ENCODE results near the gene TNFSF18. TPM values are rescaled to one million over a fixed set of nuclear protein-coding genes. Genes with fewer than 3 reads are reported as not detected.
A peak's percentile ranks its signal among the peaks of the same experiment; 100 is the strongest.

TNFSF18 gene
- total and polyA plus RNA-seq, 2 donors from 2014 or later, result not detected

DNA sequence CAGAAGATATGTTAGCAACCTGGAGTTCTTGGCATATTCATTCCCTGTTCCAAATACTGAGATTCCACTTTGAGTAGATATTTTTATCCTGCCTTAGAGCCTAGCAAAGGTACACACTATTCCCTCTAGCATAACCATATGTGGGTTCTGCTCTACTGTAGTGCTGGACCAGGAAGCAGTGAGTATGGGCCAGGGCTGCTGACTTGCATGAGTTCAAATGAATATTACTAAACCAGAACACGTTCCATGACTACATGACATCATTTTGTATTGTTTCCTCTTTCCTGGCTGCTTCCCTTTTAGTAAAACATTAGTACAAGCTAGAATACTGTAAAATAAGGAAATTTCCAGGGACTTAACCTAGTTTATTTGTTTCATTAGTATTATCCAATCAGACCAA, 41.1 kb downstream of the TNFSF18 start:
- H3K27ac ChIP-seq (ENCODE audit: low read depth in 2 of 2, low read length in 2 of 2), result no peak overlapping the region
- no peak overlapping the region for H3K9ac ChIP-seq (ENCODE audit: low read length in 3 of 3)
- intact Hi-C loops (cut with DNase I), result no loop called here
- H3K4me3 ChIP-seq (ENCODE audit: low read length in 3 of 3), result no peak overlapping the region
- no peaks in the 10 kb centered on the region for H3K36me3 ChIP-seq (ENCODE audit: control insufficient read depth in 2 of 3, insufficient read depth in 3 of 3, low read length in 3 of 3)
- H3K27me3 ChIP-seq (ENCODE audit: control insufficient read depth, insufficient read depth, low read length), result no peaks in the 10 kb centered on the region
- H3K4me1 ChIP-seq (ENCODE audit: control insufficient read depth in 2 of 3, insufficient read depth in 2 of 3, low read depth in 1 of 3, low read length in 3 of 3), result no peaks in the 10 kb centered on the region
- FAIRE-seq (no peak), DNase-seq (peak in 1 of 5 donors; percentile 4)
- TF ChIP-seq, protein P1, sequence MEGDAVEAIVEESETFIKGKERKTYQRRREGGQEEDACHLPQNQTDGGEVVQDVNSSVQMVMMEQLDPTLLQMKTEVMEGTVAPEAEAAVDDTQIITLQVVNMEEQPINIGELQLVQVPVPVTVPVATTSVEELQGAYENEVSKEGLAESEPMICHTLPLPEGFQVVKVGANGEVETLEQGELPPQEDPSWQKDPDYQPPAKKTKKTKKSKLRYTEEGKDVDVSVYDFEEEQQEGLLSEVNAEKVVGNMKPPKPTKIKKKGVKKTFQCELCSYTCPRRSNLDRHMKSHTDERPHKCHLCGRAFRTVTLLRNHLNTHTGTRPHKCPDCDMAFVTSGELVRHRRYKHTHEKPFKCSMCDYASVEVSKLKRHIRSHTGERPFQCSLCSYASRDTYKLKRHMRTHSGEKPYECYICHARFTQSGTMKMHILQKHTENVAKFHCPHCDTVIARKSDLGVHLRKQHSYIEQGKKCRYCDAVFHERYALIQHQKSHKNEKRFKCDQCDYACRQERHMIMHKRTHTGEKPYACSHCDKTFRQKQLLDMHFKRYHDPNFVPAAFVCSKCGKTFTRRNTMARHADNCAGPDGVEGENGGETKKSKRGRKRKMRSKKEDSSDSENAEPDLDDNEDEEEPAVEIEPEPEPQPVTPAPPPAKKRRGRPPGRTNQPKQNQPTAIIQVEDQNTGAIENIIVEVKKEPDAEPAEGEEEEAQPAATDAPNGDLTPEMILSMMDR (IDR thresholded peaks at IDR 0.05; ENCODE audit: borderline replicate concordance, extremely low read depth, insufficient read depth), result no peak
- no peaks in the 10 kb centered on the region for H3K9me3 ChIP-seq (ENCODE audit: control insufficient read depth in 2 of 3, insufficient read depth in 1 of 3, low read length in 3 of 3)

DNA sequence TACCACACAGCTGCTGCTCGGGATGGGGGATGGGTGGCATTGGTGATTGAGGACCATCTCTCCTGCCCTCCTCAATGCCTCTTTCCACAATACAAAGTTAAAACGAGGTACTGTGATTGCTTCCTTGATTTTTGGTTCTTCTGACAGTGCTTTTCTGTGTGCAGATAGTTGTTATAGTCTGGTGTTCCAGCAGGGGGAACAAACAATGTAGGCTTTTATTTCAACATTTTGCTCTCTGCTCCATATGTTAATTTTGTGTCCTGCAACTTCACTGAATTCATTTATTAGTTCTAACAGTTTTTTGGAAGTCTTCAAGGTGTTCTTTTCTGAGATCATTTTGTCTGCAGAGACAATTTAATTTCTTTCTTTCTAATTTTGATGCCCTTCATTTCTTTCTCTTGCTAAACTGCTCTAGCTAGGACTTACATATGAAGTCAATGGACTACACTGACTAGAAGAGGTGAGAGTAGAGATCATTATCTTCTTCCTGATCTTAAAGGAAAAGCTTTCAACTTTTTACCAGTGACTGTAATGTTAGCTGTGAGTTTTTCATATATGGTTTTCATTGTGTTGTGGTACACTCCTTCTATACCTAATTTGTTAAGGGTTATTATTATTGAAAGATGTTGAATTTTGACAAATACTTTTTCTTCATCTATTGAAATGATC, 45.4 kb downstream of the TNFSF18 start:
- intact Hi-C loops (cut with DNase I), result no loop called here
- no peak overlapping the region for H3K27ac ChIP-seq (ENCODE audit: low read depth in 2 of 2, low read length in 2 of 2)
- no peak overlapping the region for H3K9ac ChIP-seq (ENCODE audit: low read length in 3 of 3)
- FAIRE-seq (no peak), DNase-seq (no peak)
- no peak overlapping the region for H3K4me3 ChIP-seq (ENCODE audit: low read length in 3 of 3)
- H3K9me3 ChIP-seq (ENCODE audit: control insufficient read depth in 2 of 3, insufficient read depth in 1 of 3, low read length in 3 of 3), result no peaks in the 10 kb centered on the region
- TF ChIP-seq, protein P1 (IDR thresholded peaks at IDR 0.05; ENCODE audit: borderline replicate concordance, extremely low read depth, insufficient read depth), result no peak
- no peaks in the 10 kb centered on the region for H3K36me3 ChIP-seq (ENCODE audit: control insufficient read depth in 2 of 3, insufficient read depth in 3 of 3, low read length in 3 of 3)
- no peaks in the 10 kb centered on the region for H3K4me1 ChIP-seq (ENCODE audit: control insufficient read depth in 2 of 3, insufficient read depth in 2 of 3, low read depth in 1 of 3, low read length in 3 of 3)
- no peaks in the 10 kb centered on the region for H3K27me3 ChIP-seq (ENCODE audit: control insufficient read depth, insufficient read depth, low read length)

DNA sequence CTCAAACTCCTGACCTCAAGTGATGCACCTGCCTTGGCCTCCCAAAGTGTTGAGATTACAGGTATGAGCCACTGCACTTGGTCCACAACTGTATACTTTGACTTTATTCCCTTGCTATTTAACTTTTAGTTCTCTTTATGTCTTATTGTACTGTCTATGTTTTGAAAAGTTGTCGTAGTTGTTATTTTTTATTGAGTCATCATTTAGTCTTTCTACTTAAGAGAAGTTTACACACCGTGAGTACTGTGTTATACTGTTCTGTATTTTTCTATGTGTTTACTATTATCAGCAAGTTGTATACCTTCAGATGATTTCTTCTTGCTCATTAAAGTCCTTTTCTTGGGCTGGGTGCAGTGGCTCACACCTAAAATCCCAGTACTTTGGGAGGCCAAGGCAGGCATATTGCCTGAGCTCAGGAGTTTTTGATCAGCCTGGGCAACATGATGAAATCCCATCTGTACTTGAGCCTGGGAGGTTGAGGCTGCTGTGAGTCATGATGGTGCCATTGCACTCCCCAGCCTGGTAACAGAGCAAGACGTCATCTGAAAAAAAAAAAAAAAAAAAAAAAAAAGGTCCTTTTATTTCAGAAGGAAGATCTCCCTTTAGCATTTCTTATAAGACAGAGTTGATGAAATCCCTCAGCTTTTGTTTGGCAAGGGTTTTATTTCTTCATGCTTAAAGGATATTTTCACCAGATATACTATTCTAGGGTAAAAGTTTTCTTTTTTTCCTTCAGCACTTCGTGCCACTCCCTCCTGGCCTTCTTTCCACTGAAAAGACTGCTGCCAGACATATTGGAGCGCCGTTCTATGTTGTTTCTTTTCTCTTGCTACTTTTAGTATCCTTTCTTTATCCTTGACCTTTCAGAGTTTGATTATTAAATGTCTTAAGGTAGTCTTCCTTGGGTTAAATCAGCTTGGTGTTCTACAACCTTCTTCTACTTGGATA, 47.6 kb downstream of the TNFSF18 start:
- intact Hi-C loops (cut with DNase I), result no loop called here
- FAIRE-seq (no peak), DNase-seq (no peak)
- H3K9me3 ChIP-seq (ENCODE audit: control insufficient read depth in 2 of 3, insufficient read depth in 1 of 3, low read length in 3 of 3), result no peaks in the 10 kb centered on the region
- no peaks in the 10 kb centered on the region for H3K4me1 ChIP-seq (ENCODE audit: control insufficient read depth in 2 of 3, insufficient read depth in 2 of 3, low read depth in 1 of 3, low read length in 3 of 3)
- H3K27ac ChIP-seq (ENCODE audit: low read depth in 2 of 2, low read length in 2 of 2), result no peak overlapping the region
- no peak overlapping the region for H3K4me3 ChIP-seq (ENCODE audit: low read length in 3 of 3)
- H3K27me3 ChIP-seq (ENCODE audit: control insufficient read depth, insufficient read depth, low read length), result no peaks in the 10 kb centered on the region
- H3K36me3 ChIP-seq (ENCODE audit: control insufficient read depth in 2 of 3, insufficient read depth in 3 of 3, low read length in 3 of 3), result no peaks in the 10 kb centered on the region
- no peak overlapping the region for H3K9ac ChIP-seq (ENCODE audit: low read length in 3 of 3)
- TF ChIP-seq, protein P1 (IDR thresholded peaks at IDR 0.05; ENCODE audit: borderline replicate concordance, extremely low read depth, insufficient read depth), result no peak
